Activated CD4-positive, alpha-beta T cell treated with anti-CD3 and anti-CD28 coated beads, Interleukin-2, amount 10 ng/mL, durations not matched to agents 7 days and 5 days (primary cell): ENCODE data around the gene MPPED1. TPM values are rescaled to one million over a fixed set of nuclear protein-coding genes. Genes with fewer than 3 reads are reported as not detected.

Source experiments
- CTCF ChIA-PET: fragments of 350-600 bp; sonication (Branson Sonifier 250); formaldehyde crosslinking; loops from one replicate; lab custom pipeline; 2021; ENCODE audit warnings: antibody characterized with exemption; lab: Charles Lee
- POLR2A ChIA-PET: fragments of 350-600 bp; sonication (Branson Sonifier 250); formaldehyde crosslinking; loops from one replicate; lab custom pipeline; 2021; ENCODE audit warnings: antibody characterized with exemption; lab: Charles Lee
- DNase-seq: peaks from one replicate; pipeline ENCODE4 v3.0.0-alpha.2; 2020
- H3K27ac Mint-ChIP-seq: one replicate; pipeline ENCODE4 v1.8.0; 2021; ENCODE audit warnings: mild to moderate bottlenecking, moderate library complexity, mixed read lengths
- H3K27me3 Mint-ChIP-seq: one replicate; pipeline ENCODE4 v1.8.0; 2021; ENCODE audit warnings: mixed read lengths
- H3K36me3 Mint-ChIP-seq: one replicate; pipeline ENCODE4 v1.8.0; 2021; ENCODE audit warnings: low read depth, mixed read lengths
- H3K4me1 Mint-ChIP-seq: one replicate; pipeline ENCODE4 v1.8.0; 2021; ENCODE audit warnings: mixed read lengths
- H3K4me3 Mint-ChIP-seq: one replicate; pipeline ENCODE4 v1.8.0; 2021; ENCODE audit warnings: mild to moderate bottlenecking, moderate library complexity, mixed read lengths
- H3K9me3 Mint-ChIP-seq: one replicate; pipeline ENCODE4 v1.8.0; 2021; ENCODE audit warnings: mixed read lengths
- total RNA-seq, 2 experiments: library from RNA; stranded (reverse); gene quantifications; one replicate each; pipeline ENCODE4 v1.2.3, GENCODE V29; 2021

MPPED1 gene
- total RNA-seq, 2 experiments from 2014 or later: not detected

DNA sequence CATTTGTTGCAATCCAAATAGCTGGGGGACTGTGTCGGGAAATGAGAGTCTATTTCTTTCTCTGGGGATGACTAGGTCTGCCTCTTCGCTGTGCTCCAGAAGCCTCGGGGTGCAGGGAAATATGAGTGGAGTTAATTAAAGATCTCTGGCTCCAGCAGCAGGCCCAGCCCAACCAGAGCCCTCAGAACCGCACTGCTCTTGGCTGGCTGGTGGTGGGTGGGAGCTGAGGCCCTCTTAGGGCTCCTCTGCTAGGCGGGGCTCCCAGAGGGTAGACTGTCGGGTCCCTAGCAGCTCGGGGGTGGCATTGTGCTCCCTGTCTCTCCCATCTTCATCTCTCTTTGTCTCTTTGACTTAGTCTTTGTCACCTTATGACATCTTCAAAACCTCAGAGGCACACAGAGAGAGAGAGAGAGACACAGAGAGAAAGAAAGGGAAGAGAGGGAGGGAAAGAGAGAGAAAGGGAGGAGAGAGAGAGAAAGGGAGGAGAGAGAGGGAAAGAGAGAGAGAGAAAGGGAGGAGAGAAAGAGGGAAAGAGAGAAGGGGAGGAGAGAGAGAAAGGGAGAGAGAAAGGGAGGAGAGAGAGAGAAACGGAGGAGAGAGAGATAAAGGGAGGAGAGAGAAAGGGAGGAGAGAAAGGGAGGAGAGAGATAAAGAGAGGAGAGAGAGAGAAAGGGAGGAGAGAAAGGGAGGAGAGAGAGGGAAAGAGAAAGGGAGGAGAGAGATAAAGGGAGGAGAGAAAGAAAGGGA lies 20.2 kb downstream of the MPPED1 start:
- H3K36me3 Mint-ChIP-seq: no peaks in the 10 kb centered on the region
- H3K27ac Mint-ChIP-seq: no peak overlapping the region
- no peaks in the 10 kb centered on the region for H3K4me1 Mint-ChIP-seq
- H3K9me3 Mint-ChIP-seq: no peaks in the 10 kb centered on the region
- H3K27me3 Mint-ChIP-seq: peaks cover 7% of the 10 kb centered on the region
- no peak overlapping the region for H3K4me3 Mint-ChIP-seq
- ChIA-PET POLR2A (no interaction called here), CTCF (no interaction called here)
- no peak for DNase-seq

GRCh38 chr22:43432883-43433415 lies 21.1 kb downstream of the MPPED1 start:
- Mint-ChIP-seq H3K4me1 (no peaks in the 10 kb centered on the region), H3K27me3 (peaks cover 7% of the 10 kb centered on the region), H3K36me3 (no peaks in the 10 kb centered on the region), H3K4me3 (no peak overlapping the region), H3K9me3 (no peaks in the 10 kb centered on the region), H3K27ac (no peak overlapping the region)
- POLR2A ChIA-PET: no interaction called here
- no peak for DNase-seq
- CTCF ChIA-PET: no interaction called here

- ChIA-PET CTCF (no interaction called here), POLR2A (no interaction called here)
- DNase-seq: no peak
- Mint-ChIP-seq H3K4me3 (no peak overlapping the region), H3K27me3 (peaks cover 7% of the 10 kb centered on the region), H3K36me3 (no peaks in the 10 kb centered on the region), H3K4me1 (no peaks in the 10 kb centered on the region), H3K27ac (no peak overlapping the region), H3K9me3 (no peaks in the 10 kb centered on the region)
Measured at GRCh38 chr22:43433451-43434274, 21.8 kb downstream of the MPPED1 start.

GRCh38 chr22:43434275-43434927 lies 22.6 kb downstream of the MPPED1 start:
- Mint-ChIP-seq H3K9me3 (no peaks in the 10 kb centered on the region), H3K36me3 (no peaks in the 10 kb centered on the region), H3K4me3 (no peak overlapping the region), H3K27me3 (peaks cover 7% of the 10 kb centered on the region), H3K4me1 (no peaks in the 10 kb centered on the region), H3K27ac (no peak overlapping the region)
- DNase-seq: no peak
- CTCF ChIA-PET: no interaction called here
- POLR2A ChIA-PET: no interaction called here

DNA sequence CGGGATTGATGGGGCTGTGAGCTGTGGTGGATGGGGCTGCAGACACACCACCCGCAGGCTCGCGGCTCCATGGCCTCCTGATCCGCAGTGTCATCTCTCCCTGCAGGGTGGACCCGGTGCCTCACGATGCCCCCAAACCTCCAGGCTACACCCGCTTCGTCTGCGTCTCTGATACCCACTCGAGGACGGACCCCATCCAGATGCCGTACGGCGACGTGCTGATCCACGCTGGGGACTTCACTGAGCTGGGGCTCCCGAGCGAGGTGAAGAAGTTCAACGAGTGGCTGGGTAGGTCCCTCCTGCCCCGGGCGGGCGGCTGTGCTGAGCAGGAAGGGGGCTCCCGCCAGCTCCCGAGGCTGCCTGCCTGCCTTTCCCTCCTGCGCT lies 23.1 kb downstream of the MPPED1 start:
- H3K9me3 Mint-ChIP-seq: no peaks in the 10 kb centered on the region
- no peaks in the 10 kb centered on the region for H3K4me1 Mint-ChIP-seq
- DNase-seq: no peak
- no peak overlapping the region for H3K4me3 Mint-ChIP-seq
- ChIA-PET CTCF (no interaction called here), POLR2A (no interaction called here)
- no peak overlapping the region for H3K27ac Mint-ChIP-seq
- H3K27me3 Mint-ChIP-seq: peaks cover 7% of the 10 kb centered on the region
- H3K36me3 Mint-ChIP-seq: no peaks in the 10 kb centered on the region

GRCh38 chr22:43435851-43436811 lies 24.3 kb downstream of the MPPED1 start:
- no peak for DNase-seq
- H3K36me3 Mint-ChIP-seq: no peaks in the 10 kb centered on the region
- H3K27me3 Mint-ChIP-seq: peaks cover 8% of the 10 kb centered on the region
- ChIA-PET POLR2A (no interaction called here), CTCF (no interaction called here)
- H3K9me3 Mint-ChIP-seq: no peaks in the 10 kb centered on the region
- H3K4me3 Mint-ChIP-seq: no peak overlapping the region
- no peaks in the 10 kb centered on the region for H3K4me1 Mint-ChIP-seq
- no peak overlapping the region for H3K27ac Mint-ChIP-seq

DNA sequence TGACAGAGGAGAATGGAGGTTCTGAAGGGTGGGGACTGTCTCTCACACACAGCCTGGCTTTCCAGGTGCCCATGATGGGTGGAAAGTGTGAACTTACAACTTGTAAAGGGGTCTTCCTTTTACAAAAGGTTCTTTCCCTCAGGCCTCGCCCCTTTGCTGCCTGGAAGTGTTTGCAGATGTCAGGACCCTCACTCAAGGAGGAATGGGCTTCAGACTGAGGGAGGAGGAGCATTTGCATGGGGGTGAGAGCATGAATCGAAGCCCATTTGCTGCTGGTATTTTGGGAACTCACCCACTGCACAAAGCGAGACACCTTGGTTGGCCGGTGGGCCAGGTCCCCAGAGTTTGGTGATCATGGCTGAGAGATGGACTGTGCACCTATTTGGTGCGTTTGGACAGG lies 25.1 kb downstream of the MPPED1 start:
- DNase-seq: no peak
- H3K27ac Mint-ChIP-seq: no peak overlapping the region
- H3K27me3 Mint-ChIP-seq: peaks cover 3% of the 10 kb centered on the region
- H3K9me3 Mint-ChIP-seq: no peaks in the 10 kb centered on the region
- H3K4me3 Mint-ChIP-seq: no peak overlapping the region
- no peaks in the 10 kb centered on the region for H3K4me1 Mint-ChIP-seq
- CTCF ChIA-PET: no interaction called here
- POLR2A ChIA-PET: no interaction called here
- no peaks in the 10 kb centered on the region for H3K36me3 Mint-ChIP-seq

- no peak for DNase-seq
- Mint-ChIP-seq H3K27me3 (peaks cover 3% of the 10 kb centered on the region), H3K9me3 (no peaks in the 10 kb centered on the region), H3K27ac (no peak overlapping the region), H3K36me3 (no peaks in the 10 kb centered on the region), H3K4me1 (no peaks in the 10 kb centered on the region), H3K4me3 (no peak overlapping the region)
- CTCF ChIA-PET: no interaction called here
- POLR2A ChIA-PET: no interaction called here
Measured at GRCh38 chr22:43437871-43438475, 26.2 kb downstream of the MPPED1 start.

- Mint-ChIP-seq H3K36me3 (no peaks in the 10 kb centered on the region), H3K4me3 (no peak overlapping the region), H3K9me3 (no peaks in the 10 kb centered on the region), H3K4me1 (no peaks in the 10 kb centered on the region), H3K27me3 (peaks cover 1% of the 10 kb centered on the region), H3K27ac (no peak overlapping the region)
- POLR2A ChIA-PET: no interaction called here
- no peak for DNase-seq
- CTCF ChIA-PET: no interaction called here
Measured at GRCh38 chr22:43438666-43439347, 27.0 kb downstream of the MPPED1 start.

- Mint-ChIP-seq H3K4me1 (no peaks in the 10 kb centered on the region), H3K36me3 (no peaks in the 10 kb centered on the region), H3K27me3 (peaks cover 1% of the 10 kb centered on the region), H3K9me3 (no peaks in the 10 kb centered on the region), H3K27ac (no peak overlapping the region), H3K4me3 (no peak overlapping the region)
- CTCF ChIA-PET: no interaction called here
- POLR2A ChIA-PET: no interaction called here
- no peak for DNase-seq
Measured at GRCh38 chr22:43439368-43440103, 27.7 kb downstream of the MPPED1 start.

- H3K4me1 Mint-ChIP-seq: no peaks in the 10 kb centered on the region
- H3K36me3 Mint-ChIP-seq: no peaks in the 10 kb centered on the region
- DNase-seq: no peak
- no peak overlapping the region for H3K27ac Mint-ChIP-seq
- H3K4me3 Mint-ChIP-seq: no peak overlapping the region
- ChIA-PET CTCF (no interaction called here), POLR2A (no interaction called here)
- no peaks in the 10 kb centered on the region for H3K9me3 Mint-ChIP-seq
- H3K27me3 Mint-ChIP-seq: peaks cover 1% of the 10 kb centered on the region
Measured at GRCh38 chr22:43440104-43440387, 28.2 kb downstream of the MPPED1 start.
